Stimulated activated CD4-positive, alpha-beta T cell treated with anti-CD3 and anti-CD28 coated beads, Interleukin-1b, Interleukin-23, amount 100 ng/mL, for 4 hours (primary cell): ENCODE results near the gene L3MBTL4.
"Not testable (repeated sequence)": the region's sequence is repeated elsewhere in the genome, so short reads cannot be mapped to it uniquely, and the experiment has no call there.

ENCODE experiments used
- DNase-seq, 2 donors: peaks; one replicate each; pipeline ENCODE4 v3.0.0-alpha.2; 2020; ENCODE audit warnings: low read depth in 2 of 2

L3MBTL4 gene

DNA sequence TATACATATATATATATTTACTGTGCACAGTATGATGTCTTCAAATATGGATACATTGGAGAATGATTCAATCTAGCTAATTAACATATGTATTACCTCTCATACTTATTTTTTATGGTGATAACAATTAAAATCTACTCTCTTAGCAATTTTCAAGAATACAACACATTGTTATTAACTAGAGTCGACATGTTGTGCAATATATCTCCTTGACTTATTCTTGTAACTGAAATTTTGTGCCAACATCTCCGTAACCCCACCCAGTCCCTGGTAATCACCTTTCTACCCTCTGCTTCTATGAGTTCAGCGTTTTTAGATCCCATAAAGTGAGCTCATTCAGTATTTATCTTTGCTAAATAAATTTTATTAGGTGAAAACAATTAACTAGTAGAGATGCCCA is 303.0 kb downstream of the L3MBTL4 start:
- DNase-seq = no peak

DNA sequence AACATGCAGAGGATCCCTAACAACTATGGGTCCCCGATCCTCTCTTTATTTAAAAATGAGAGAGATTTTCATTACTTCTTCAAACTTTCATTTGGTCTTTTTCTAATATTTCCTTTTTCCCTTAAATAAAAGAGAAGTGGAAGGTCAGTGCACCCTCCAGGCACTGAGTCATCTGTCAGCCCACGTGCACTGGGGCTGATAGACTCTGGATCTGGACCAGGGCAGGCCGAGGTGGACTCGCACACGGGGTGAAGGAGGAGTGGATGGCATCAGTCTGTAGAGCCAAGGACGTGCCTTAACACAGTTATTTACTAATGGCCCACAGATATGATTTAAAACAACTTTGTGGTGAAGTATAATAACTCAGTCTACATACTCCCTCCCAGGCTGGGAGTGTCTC is 305.0 kb downstream of the L3MBTL4 start:
- no peak for DNase-seq

DNA sequence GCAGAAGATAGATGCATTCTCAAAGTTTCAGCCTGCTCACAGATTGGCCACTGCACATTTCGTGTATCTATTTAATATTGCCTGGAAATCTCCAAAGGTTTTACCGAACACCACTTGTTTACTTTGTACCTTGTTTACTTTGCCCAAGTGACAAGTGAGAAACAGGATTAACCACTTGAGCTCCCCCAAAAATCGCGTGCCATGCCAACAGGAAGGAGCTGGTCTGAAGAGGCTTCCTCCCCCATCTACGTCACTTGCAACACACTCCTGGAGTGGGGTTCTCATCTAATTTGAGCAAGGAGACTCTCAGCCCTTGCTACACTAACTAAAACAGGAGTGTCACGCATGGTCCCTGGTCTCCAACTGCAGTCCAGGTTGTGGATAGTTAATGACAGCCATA is 306.9 kb downstream of the L3MBTL4 start:
- no peak for DNase-seq

DNA sequence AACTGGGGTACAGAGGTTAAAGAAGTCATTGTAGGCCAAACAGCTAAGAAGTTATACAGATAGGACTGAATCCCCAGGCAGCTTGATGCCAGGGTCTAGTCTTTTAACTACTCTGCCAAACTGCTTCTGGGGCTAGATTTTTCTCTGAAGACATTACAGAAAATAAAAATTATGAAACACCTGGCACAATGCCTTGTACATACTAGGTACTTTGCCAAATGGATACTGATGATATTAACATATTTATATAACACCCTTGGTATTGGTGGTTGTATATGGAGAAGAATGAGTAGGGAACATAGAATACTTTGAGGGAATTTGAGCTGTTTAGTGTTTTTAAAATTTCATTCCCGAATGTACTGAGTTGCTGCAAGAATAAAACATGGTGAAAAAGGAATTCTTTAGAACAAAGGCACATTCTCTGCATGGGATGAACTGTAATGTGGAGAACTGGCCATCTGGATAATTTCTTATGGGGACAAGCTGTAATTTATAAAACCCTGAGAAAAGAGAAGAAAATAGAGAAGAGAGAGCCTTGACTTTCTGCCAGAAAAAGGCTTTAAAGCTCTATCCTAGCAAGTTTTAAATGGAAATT is 308.5 kb downstream of the L3MBTL4 start:
- DNase-seq = no peak

DNA sequence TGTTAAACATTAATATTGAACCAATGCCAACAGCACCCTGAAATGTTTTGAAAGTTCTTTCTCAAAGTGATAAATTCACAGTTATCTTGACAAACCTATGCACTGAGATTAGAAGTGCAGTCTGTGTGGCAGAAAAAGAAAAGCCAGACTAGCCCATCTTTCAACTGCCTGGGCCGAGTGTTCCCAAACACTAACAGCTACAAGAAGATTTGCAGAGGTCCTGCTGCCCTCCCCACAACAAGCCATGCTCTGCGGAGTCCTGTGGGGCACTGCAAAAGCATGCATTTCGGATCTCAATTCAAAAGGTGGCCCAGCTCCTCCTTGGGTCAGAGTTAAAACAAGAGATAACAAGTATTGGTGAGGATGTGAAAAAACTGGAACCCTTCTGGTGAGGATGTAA is 311.0 kb downstream of the L3MBTL4 start:
- DNase-seq = no peak

DNA sequence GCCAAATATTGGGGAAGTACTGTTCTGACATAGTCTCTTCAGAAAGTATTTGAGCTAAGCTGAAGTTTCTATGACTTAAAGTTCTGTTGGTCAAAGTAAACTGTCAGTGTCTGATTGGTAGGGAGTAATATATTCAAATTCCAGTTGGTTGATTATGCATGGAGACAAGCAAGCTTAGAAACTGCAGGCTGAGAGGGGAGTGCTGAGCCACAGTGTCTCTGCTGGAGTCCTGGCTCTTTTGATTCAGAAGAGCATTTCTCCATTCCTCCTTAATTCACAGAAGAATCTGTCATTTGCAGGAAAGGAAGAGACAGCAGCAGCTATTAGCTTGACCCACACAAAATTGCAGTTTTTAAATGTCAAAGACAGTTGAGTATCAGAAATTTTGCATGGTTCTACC is 318.0 kb downstream of the L3MBTL4 start:
- no peak for DNase-seq

DNA sequence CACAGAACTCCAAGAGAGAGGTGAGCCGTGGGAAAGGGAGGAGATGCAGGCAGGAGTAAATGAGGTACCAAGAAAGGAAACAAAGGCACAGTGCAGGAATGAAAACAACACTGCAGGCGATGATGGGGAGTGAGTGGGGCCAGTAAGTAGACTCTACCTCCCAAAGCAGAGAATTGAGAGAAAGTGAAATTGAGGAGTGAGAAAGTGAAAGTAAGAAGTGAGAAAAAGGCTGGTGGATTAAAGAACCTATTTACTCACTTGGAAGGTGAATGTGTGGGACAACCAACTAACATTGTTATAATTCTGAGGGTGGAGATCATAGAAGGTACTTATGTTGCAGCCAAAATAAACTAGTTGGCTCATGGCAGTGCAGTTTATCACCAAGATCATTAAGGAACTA is 326.3 kb downstream of the L3MBTL4 start:
- no peak for DNase-seq

DNA sequence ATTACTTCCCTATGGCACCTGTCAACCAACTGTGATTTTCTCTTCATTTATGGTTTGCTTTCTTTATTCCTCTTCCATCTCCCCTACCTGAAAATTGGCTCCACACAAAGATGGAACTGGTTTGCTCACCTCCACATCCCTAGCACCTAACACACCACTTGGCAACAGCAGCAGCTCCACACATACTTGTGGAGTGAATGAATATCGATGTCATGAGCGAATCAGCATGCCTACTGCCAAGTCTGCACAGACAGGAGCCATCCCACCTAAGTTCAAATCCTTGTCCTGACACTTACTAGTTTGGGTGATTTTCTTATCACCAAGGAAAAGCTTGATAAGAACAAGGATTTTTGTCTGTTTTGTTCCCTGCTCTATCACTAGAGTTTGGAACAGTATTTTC is 328.0 kb downstream of the L3MBTL4 start:
- no peak for DNase-seq

DNA sequence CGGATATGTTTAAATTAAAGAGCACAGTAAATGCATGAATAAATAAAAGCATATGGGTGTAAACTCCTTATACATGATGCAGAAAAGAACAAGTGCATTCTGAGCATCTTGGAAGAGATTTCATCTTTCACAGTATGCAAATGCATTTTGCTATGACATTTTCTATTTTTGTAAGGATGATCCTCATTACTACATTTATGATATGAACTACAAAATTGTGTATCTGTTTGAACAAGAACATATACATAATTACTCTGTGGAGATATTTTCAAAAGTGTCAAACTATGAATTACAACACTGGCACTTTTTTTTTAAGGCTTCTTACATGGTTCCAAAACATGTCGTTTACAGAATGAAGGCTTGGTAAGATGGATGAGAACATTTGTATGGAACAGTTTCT is 335.3 kb downstream of the L3MBTL4 start:
- DNase-seq = no peak

DNA sequence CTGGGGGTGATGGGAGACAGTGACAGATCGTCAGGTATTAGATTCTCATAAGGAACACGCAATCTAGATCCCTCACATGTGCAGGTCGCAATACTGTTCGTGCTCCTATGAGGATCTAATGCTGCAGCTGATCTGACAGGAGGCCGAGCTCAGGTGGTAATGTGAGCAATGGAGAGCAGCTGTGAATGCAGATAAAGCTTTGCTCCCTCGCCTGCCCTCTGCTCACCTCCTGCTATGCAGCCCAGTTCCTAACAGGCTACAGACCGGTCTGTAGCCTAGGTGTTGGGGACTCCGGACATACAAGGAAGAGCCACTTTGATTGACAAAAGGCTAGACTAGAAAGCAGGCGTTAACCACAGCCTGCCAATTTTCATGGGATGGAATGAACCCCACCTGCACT is 335.8 kb downstream of the L3MBTL4 start:
- DNase-seq = no peak

DNA sequence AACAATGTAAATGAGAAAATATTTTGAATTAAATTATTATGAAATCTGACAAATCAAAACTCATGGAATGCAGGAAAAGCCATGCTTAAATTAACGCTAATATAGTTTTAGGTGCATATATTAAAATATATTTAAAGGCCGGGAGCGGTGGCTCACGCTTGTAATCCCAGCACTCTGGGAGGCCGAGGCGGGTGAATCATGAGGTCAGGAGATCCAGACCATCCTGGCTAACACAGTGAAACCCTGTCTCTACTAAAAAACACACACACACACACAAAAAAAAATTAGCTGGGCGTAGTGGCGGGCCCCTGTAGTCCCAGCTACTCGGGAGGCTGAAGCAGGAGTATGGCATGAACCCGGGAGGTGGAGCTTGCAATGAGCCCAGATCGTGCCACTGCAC is 342.3 kb downstream of the L3MBTL4 start:
- DNase-seq = not testable (repeated sequence)

DNA sequence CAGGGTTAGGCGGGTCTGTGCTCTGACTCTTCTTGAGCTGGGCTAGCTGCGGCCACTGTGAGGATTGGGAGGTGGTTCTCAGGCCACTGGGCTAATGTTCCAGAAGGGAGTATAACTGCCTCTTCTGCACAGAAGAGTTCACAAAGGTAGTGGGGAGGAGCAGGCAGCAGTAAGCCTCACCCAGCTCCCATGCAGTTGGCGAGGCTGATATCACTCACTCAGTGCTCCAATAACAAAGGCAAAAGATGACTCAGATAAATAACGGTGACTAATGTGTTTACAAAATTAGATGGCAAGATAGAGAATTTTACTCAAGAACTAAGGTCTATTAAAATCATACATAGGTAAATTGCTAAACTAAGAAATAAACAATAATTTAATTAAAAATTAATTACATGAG is 345.2 kb downstream of the L3MBTL4 start:
- no peak for DNase-seq

DNA sequence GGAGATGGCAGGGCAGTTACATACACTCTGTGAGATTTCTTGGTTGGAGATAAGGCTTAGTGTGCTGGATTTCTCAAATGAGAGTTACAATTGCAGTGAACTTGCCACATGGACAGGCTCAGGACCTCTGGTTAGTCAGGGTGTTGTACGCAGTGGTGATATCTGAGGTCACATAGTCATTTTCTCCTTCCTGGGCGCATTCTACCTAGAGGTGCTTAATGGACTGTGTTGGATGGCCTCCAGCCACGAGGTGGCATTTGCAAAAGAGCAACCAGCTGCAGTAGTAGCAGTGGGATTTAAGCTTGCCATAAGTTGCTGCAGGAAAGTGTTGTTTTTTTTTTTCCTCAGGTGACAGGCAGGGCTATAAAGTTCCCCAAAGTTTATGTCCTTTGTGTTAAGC is 345.6 kb downstream of the L3MBTL4 start:
- DNase-seq = no peak

DNA sequence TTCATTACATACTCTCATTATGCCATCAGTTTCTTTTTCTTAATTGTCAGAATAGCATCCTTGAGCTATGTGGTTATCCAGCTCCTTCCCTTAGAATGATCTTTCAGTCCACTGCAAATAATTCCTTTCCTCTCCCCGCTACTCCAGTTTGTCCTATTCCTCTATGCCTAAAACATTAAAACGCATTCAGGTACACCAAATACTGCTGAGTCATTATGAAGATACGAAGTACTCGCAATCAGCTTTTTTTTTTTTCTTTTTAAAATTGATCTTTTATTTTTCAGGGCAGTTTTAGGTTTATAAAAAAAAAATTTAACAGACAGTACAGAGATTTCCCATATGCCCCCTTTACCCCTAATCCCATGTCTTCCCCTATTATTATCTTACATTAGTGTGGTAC is 354.6 kb downstream of the L3MBTL4 start:
- DNase-seq = no peak

DNA sequence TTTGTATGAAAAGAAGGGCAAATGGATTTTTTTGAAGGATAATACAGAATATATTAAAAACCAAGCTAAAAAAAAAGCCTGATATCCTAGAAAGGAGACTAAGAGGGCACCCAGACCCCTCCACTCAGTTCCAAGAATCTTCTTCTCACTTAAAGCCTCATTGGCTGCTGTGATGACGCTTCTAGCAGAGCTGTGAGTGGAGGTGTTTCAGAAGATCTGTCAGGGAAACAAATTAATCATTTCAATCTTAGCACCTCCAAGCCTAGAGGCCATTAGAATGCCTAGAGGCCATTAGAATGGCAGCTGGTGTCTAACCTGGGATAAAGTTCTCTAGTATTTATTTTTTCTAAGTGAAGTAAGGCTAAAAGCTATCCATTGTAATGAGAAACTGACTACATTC is 355.2 kb downstream of the L3MBTL4 start:
- no peak for DNase-seq

DNA sequence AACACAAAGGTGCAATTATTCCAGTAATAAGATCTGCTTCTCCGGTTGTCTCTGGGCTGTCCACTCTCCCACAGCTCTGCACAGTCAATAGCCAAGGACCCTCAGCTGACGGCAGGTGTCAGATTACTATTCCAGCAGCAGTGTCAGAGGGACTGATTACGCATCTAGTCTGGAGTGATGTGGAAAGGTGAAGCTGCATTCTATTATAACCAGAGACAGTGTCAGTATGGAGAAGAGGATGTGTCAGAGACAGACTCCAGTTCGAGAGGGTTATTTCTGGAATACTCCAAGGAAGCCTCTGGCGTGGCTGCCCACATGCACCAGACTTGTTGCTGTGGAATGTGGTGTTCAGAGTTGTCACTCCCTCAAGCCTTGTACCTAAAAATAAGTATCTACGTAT is 355.8 kb downstream of the L3MBTL4 start:
- DNase-seq = no peak

DNA sequence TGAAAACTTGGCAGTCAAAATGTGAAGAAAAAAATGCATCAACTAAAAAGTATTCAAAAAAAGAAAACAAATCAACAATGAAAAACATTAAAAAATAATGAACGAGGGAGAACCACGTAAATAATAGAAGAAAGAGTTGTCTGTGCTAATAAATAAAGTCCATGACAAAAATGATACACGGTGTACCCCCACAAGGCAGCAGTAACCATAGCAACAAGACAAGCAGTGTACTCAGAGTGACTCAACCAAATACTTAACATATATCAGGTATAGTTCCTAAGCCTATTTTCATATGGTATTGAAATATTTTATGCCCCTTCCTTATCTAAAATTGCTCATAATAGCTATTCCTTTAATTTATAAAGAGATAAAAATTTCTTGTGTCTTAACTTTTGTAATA is 357.1 kb downstream of the L3MBTL4 start:
- DNase-seq = no peak

DNA sequence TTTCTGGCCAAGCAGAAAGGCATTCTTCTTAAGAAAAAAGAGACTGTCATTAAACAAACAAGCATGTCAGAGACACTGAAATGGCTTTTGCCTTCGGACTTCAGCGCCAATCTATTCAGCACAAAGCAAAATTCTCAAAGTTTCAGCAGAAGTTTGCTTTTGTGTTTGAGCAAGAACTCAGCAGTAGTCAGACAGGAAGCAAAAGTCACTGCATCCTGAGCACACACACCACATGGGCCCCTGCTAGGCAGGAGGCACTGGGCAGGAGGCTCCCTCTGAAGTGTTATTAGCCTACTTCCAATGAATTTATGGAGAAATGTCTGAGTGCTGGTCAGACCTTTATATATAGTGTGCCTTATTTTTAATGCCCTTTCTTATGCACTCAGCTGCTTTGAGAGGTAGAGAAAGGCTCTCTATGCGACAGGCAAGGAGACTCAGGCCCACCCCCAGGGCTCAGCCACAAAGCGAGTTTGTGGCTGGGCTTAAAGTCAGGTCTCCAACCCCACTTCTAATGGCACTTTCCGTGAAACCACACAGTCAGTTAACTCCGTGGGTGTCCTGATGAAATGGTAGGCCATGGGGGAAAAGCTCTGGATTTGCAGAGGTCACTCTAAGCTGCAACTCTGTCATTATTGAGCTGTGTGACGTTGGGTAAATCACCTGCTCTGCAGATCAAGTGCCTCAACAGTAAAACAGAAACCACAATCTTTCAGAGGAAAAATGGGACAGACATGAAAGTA is 358.4 kb downstream of the L3MBTL4 start:
- DNase-seq = no peak

DNA sequence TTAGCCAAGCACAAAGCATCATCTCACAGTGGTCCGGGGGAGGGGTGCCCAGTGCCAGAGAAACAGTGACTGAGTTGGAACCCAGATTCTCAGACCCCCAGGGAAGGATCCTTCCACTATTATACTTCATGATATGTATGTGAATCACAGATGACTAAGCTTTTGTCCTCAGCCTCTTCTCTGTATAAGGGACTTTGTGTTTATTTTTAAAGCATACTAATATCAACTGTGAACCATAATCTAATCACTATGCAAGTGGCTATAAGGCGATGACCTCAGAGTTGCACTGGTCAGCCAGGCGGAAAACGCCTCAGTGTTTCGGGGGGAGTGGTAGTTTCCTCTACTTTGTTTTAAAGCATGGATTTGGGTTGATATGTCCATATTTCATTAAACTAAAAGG is 359.0 kb downstream of the L3MBTL4 start:
- DNase-seq = no peak

DNA sequence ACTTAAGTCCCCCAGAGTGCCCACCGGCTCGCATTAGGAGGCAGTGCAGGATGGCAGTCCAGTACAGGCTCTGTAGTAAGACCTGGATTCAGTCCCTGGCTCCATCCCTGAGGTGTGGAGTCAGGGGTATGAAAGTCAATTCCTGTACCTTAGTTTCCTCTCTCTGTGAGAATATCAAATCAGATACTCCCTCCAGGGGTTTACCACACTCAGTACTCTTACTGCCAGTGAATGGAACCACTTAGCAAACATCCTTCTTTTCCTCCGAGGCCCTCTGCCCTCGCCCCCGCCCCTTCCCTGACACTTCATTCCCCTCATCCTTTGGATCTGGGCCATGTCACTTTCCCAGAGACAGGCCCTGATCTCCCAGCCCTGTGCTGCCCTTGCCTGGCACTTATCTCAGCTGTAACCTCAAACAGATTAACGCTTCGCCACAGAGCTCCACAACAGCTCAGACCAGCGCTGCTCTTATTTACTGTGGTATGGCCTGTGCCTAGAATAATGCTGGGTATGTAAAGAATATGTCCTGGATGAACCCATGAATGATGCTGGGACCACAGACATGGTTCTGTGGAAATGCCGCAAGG is 360.4 kb downstream of the L3MBTL4 start:
- DNase-seq = no peak

DNA sequence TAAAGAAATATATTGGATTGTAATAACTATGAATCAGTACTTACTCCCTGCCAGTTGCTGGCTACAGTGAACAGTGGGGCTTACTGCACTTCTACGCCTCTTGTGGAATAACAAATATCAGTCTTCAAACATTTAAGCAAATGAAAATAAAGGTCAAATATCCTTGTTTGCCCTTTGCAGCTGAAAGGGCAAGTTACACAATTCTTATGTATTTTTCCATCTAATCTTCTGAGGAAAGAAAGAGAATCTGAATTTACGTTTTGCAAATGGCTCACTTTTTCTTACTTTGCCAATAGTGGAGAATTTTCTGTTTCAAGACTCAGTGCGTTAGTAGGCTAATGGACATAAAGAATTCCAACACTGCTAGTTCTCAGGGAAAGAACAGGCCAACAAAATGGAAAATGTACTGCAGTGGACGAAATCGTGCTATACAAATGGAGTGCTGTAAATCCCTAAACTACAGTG is 362.2 kb downstream of the L3MBTL4 start:
- DNase-seq = no peak

DNA sequence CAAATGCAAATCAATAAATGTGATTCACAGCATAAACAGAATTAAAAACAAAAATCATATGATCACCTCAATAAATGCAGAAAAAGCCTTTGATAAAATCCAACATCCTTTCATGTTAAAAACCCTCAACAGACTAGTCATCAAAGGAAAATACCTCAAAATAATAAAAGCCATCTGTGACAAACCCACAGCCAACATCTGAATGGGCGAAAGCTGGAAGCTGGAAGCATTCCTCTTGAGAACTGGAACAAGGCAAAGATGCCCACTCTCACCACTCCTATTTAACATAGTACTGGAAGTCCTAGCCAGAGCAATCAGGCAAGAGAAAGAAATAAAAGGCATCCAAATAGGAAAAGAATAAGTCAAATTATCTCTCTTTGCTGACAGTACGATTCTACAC is 367.1 kb downstream of the L3MBTL4 start:
- DNase-seq = not testable (repeated sequence)

DNA sequence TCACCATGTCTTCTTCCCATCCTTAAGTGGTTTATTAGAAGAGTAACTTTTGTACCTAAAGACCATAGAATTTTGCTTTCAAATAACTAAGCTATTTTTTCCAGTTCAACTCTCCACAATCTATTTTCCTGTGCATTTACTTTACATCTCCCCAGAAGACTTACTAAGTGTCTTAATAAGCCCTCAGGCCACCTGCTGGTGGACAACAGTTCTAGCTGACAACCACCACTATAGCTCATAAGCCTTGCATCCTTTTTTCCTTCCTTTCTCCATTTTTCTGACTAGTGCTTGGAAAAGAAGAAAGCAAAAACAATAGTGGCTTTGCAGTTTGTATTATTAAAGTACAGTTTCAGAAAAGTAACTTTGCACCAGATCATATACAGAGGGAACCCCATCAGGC is 369.9 kb downstream of the L3MBTL4 start:
- no peak for DNase-seq
